Measurements from ENCODE around the gene RFESD. TPM values are rescaled to one million over a fixed set of nuclear protein-coding genes. Genes with fewer than 3 reads are reported as not detected.

RFESD gene
- total RNA-seq (2021; fragmentation: NEBNext Ultra II Directional; extraction: Animal tissue kit (Norgen Biotek cat#: 25700)) = 1 to 10 TPM; 2.2 to 3.7 (median 2.3) TPM
- long read RNA-seq, partial matches to known transcripts = 1 of 2 reads
- long read RNA-seq, other reads (novel, unspliced or antisense) = 1 of 2 reads

DNA sequence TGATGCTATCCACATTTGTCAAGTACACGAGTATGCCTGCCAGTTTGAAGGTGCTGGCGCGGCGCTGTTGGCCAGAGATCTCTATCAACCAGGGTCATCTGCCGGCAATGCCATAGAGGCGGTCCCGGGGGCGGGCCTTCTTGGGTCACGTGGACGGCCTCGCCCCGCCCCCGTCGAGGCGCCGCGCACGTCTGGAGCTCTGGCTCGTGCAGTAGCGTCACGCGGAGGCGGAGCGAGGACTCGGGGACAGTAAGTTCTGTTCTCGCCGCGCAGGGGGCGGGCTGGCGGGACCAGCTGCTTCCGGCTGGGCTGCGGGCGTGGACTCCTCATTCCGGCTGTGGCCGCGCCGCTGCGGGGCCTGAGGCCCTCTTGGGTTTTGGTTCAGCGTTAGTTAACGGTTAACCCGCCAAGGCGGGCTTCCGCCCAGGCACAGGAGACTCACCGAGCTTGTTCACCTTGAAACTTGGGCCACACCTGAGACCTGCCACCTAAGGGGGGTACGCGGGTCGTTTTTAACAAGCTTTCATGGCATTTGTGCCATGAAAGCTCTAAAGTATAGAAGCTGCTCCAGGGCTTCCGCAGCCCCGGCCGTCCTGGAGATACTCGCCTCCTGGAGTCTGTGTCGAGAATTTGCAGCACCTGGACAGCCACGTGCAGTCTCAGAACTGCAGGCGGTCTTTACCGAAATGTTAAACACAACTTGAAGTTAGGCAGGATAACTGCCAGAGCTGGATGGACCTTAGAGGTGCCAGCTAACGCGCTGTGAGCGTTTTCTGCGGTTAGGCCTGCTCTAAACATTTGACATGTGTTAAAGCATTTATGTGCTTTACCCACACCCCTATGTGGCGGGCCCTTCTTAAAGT, at the start of gene RFESD:
Gene RFESD (plus strand): TSS at position 209 of the 863 bp plus-strand sequence. CDS start 5,495 bp downstream, outside the sequence.
- TF ChIP-seq, protein P1, sequence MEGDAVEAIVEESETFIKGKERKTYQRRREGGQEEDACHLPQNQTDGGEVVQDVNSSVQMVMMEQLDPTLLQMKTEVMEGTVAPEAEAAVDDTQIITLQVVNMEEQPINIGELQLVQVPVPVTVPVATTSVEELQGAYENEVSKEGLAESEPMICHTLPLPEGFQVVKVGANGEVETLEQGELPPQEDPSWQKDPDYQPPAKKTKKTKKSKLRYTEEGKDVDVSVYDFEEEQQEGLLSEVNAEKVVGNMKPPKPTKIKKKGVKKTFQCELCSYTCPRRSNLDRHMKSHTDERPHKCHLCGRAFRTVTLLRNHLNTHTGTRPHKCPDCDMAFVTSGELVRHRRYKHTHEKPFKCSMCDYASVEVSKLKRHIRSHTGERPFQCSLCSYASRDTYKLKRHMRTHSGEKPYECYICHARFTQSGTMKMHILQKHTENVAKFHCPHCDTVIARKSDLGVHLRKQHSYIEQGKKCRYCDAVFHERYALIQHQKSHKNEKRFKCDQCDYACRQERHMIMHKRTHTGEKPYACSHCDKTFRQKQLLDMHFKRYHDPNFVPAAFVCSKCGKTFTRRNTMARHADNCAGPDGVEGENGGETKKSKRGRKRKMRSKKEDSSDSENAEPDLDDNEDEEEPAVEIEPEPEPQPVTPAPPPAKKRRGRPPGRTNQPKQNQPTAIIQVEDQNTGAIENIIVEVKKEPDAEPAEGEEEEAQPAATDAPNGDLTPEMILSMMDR (IDR thresholded peaks at IDR 0.05) = peak; percentile 48
- no peaks in the 10 kb centered on the region for H3K27me3 Mint-ChIP-seq (ENCODE audit: insufficient read depth)
- H3K4me1 Mint-ChIP-seq (ENCODE audit: low read depth) = peaks cover 34% of the 10 kb centered on the region
- peak within 1 kb of the TSS; percentile 90 for H3K27ac Mint-ChIP-seq
- no peaks in the 10 kb centered on the region for H3K36me3 Mint-ChIP-seq (ENCODE audit: low read depth)
- H3K4me3 Mint-ChIP-seq = peak within 1 kb of the TSS; percentile 89
- no peaks in the 10 kb centered on the region for H3K9me3 Mint-ChIP-seq
- peak; percentile 96 for DNase-seq

- TF ChIP-seq, protein P1 (IDR thresholded peaks at IDR 0.05) = no peak
- peaks cover 21% of the 10 kb centered on the region for H3K36me3 Mint-ChIP-seq (ENCODE audit: low read depth)
- peak overlapping the region; percentile 18; the same call in 1 of the 2 replicates for H3K27ac Mint-ChIP-seq
- peaks cover 39% of the 10 kb centered on the region for H3K4me1 Mint-ChIP-seq (ENCODE audit: low read depth)
- peaks cover 1% of the 10 kb centered on the region; the same call in 1 of the 2 replicates for H3K27me3 Mint-ChIP-seq (ENCODE audit: insufficient read depth)
- no peaks in the 10 kb centered on the region for H3K9me3 Mint-ChIP-seq
- no peak for DNase-seq
- H3K4me3 Mint-ChIP-seq = no peak overlapping the region
These were observed 47.3 kb upstream of the RFESD start for GRCh38 chr5:95599252-95599651.

- peak overlapping the region; percentile 74 for H3K27ac Mint-ChIP-seq
- H3K36me3 Mint-ChIP-seq (ENCODE audit: low read depth) = peaks cover 13% of the 10 kb centered on the region
- peak overlapping the region; percentile 20; the same call in 1 of the 2 replicates for H3K4me3 Mint-ChIP-seq
- H3K9me3 Mint-ChIP-seq = no peaks in the 10 kb centered on the region
- peaks cover 1% of the 10 kb centered on the region; the same call in 1 of the 2 replicates for H3K27me3 Mint-ChIP-seq (ENCODE audit: insufficient read depth)
- TF ChIP-seq, protein P1 (IDR thresholded peaks at IDR 0.05) = no peak
- peak; percentile 63 for DNase-seq
- H3K4me1 Mint-ChIP-seq (ENCODE audit: low read depth) = peaks cover 39% of the 10 kb centered on the region
These were observed 46.0 kb upstream of the RFESD start for GRCh38 chr5:95600557-95600956.

- Mint-ChIP-seq H3K4me3 (no peak overlapping the region), H3K27ac (no peak overlapping the region), H3K36me3 (ENCODE audit: low read depth) (peaks cover 4% of the 10 kb centered on the region; the same call in 1 of the 2 replicates), H3K27me3 (ENCODE audit: insufficient read depth) (no peaks in the 10 kb centered on the region), H3K9me3 (no peaks in the 10 kb centered on the region), H3K4me1 (ENCODE audit: low read depth) (peaks cover 18% of the 10 kb centered on the region)
- no peak for DNase-seq
- TF ChIP-seq, protein P1 (IDR thresholded peaks at IDR 0.05) = no peak
These were observed 40.8 kb upstream of the RFESD start for GRCh38 chr5:95605786-95606185.

GRCh38 chr5:95606419-95606818, 40.2 kb upstream of the RFESD start:
- Mint-ChIP-seq H3K36me3 (ENCODE audit: low read depth) (no peaks in the 10 kb centered on the region; the same call in 1 of the 2 replicates), H3K4me3 (no peak overlapping the region), H3K27me3 (ENCODE audit: insufficient read depth) (no peaks in the 10 kb centered on the region), H3K4me1 (ENCODE audit: low read depth) (peaks cover 12% of the 10 kb centered on the region), H3K9me3 (no peaks in the 10 kb centered on the region), H3K27ac (no peak overlapping the region)
- DNase-seq = no peak
- TF ChIP-seq, protein P1 (IDR thresholded peaks at IDR 0.05) = no peak
